ENCODE results near the gene BMPR1A. TPM values are rescaled to one million over a fixed set of nuclear protein-coding genes. Genes with fewer than 3 reads are reported as not detected.

BMPR1A gene
- total RNA-seq, 1 experiment from 2014 or later: 94.3 TPM

GRCh38 chr10:86960863-86961434 lies 204.5 kb downstream of the BMPR1A start:
- no peaks in the 10 kb centered on the region for H3K27me3 ChIP-seq (ENCODE audit: control insufficient read depth, insufficient read depth, low read length)
- no peaks in the 10 kb centered on the region for H3K36me3 ChIP-seq (ENCODE audit: control insufficient read depth, insufficient read depth, low read length)
- intact Hi-C loops (cut with micrococcal nuclease; ENCODE audit: unreplicated experiment) (no loop called here), in situ Hi-C loops (cut with HindIII; ENCODE audit: low pct_unique_long_range_greater_than_20kb, low sequenced_read_pairs) (no loop called here)
- no peak overlapping the region for H3K4me3 ChIP-seq (ENCODE audit: low read depth in 2 of 2, low read length in 2 of 2)
- POLR2A ChIA-PET: no interaction called here
- CTCF ChIA-PET: interaction anchor here (0.6 to 1.4 kb wide), 6 partner anchors 10 to 615 kb away, joined by 3 to 7 read pairs (median 6); no protein-coding TSS in a partner anchor
- TF ChIP-seq REST (IDR thresholded peaks at IDR 0.05; ENCODE audit: insufficient read depth in 1 of 2, low read depth in 2 of 2, low read length in 1 of 2): no peak
- no peak for TF ChIP-seq SIN3A (IDR thresholded peaks at IDR 0.05; ENCODE audit: borderline replicate concordance, insufficient read depth, low read depth, low read length)
- TF ChIP-seq POLR2AphosphoS5 (IDR thresholded peaks at IDR 0.05; ENCODE audit: low read depth, low read length): no peak
- H3K9me3 ChIP-seq (ENCODE audit: control insufficient read depth, insufficient read depth, low read depth, low read length): no peaks in the 10 kb centered on the region
- no peak overlapping the region; the same call in 1 of the 2 replicates for H3K27ac ChIP-seq (ENCODE audit: low read length)
- ATAC-seq (no peak), DNase-seq (ENCODE audit: low read depth, low spot score) (no peak)
- no TSS peak for BruUV-seq (replicated peaks)
- H3K4me1 ChIP-seq (ENCODE audit: control insufficient read depth, insufficient read depth, low read length): peaks cover 40% of the 10 kb centered on the region

- ChIA-PET CTCF (interaction anchor here (1.4 kb wide), 1 partner anchor 15 kb away, joined by 5 read pairs; no protein-coding TSS in a partner anchor), POLR2A (interaction anchor here (0.6 kb wide), 2 partner anchors 24 to 253 kb away, joined by 3 to 4 read pairs; no protein-coding TSS in a partner anchor)
- no peak for TF ChIP-seq REST (IDR thresholded peaks at IDR 0.05; ENCODE audit: insufficient read depth in 1 of 2, low read depth in 2 of 2, low read length in 1 of 2)
- no peak for TF ChIP-seq POLR2AphosphoS5 (IDR thresholded peaks at IDR 0.05; ENCODE audit: low read depth, low read length)
- no peak for TF ChIP-seq TCF7L2 (IDR thresholded peaks at IDR 0.05; ENCODE audit: low read depth, low read length)
- no peak for TF ChIP-seq SIN3A (IDR thresholded peaks at IDR 0.05; ENCODE audit: borderline replicate concordance, insufficient read depth, low read depth, low read length)
- TF ChIP-seq CTCF (IDR thresholded peaks at IDR 0.05): no peak
- BruUV-seq (replicated peaks): no TSS peak
- H3K4me3 ChIP-seq (ENCODE audit: low read depth in 2 of 2, low read length in 2 of 2): no peak overlapping the region
- H3K9me3 ChIP-seq (ENCODE audit: control insufficient read depth, insufficient read depth, low read depth, low read length): no peaks in the 10 kb centered on the region
- no peak for ATAC-seq
- H3K36me3 ChIP-seq (ENCODE audit: control insufficient read depth, insufficient read depth, low read length): no peaks in the 10 kb centered on the region
- H3K27me3 ChIP-seq (ENCODE audit: control insufficient read depth, insufficient read depth, low read length): no peaks in the 10 kb centered on the region
- intact Hi-C loops (cut with micrococcal nuclease; ENCODE audit: unreplicated experiment): no loop called here
- no peak overlapping the region for H3K27ac ChIP-seq (ENCODE audit: low read length)
- DNase-seq (ENCODE audit: low read depth, low spot score): no peak
- in situ Hi-C loops (cut with HindIII; ENCODE audit: low pct_unique_long_range_greater_than_20kb, low sequenced_read_pairs): no loop called here
- peaks cover 43% of the 10 kb centered on the region for H3K4me1 ChIP-seq (ENCODE audit: control insufficient read depth, insufficient read depth, low read length)
Observed at GRCh38 chr10:86961481-86962091, 205.2 kb downstream of the BMPR1A start.

Measured in Panc1 (cell line).